Embryonic facial prominence (tissue), 1 donor: ENCODE measurements around the gene BACH2.
"Not testable (repeated sequence)": the region's sequence is repeated elsewhere in the genome, so short reads cannot be mapped to it uniquely, and the experiment has no call there.

Experiments
- DNase-seq: peaks from one replicate; pipeline ENCODE4 v3.0.0-alpha.2; 2016; ENCODE audit errors: extremely low spot score

The BACH2 gene

DNA sequence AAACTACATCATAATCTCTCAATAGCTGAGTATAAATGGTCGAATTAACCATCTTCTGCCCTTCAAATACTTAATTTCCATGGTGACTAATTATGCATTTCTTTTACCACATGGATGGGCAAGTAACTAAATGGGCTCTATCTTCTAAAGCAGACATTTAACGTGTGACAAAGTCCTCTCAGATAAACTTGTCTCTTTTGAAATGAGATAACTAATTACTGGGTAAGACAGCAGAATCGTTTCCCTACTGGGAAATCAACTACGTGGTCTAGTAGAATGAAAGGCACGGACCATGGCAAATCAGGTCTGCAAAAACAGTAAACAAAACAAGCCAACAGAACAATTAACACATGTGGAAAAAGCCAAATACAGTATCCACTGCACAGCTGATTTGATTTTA, 137.7 kb downstream of the BACH2 start:
- no peak for DNase-seq

DNA sequence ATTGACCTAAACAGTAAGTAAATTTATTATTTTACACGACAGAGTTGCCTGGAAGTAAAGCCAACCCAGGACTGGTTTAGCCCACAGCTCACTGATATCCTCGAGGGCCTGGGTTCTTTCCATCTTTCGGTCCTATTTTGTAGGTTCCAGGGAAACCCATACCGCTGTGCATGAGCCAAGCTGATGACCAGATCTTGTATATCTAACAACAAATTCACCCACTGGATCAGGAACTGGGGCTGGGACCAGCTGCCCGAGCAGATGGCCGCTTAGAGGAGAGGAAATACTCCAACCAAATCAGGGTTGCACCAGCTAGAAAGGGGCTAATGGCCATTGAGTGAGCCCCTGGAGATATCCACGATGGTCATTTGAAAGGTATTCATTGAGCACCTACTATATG, 139.2 kb downstream of the BACH2 start:
- DNase-seq, result no peak

- no peak for DNase-seq
Measured at GRCh38 chr6:90156861-90157260, 139.8 kb downstream of the BACH2 start.

DNA sequence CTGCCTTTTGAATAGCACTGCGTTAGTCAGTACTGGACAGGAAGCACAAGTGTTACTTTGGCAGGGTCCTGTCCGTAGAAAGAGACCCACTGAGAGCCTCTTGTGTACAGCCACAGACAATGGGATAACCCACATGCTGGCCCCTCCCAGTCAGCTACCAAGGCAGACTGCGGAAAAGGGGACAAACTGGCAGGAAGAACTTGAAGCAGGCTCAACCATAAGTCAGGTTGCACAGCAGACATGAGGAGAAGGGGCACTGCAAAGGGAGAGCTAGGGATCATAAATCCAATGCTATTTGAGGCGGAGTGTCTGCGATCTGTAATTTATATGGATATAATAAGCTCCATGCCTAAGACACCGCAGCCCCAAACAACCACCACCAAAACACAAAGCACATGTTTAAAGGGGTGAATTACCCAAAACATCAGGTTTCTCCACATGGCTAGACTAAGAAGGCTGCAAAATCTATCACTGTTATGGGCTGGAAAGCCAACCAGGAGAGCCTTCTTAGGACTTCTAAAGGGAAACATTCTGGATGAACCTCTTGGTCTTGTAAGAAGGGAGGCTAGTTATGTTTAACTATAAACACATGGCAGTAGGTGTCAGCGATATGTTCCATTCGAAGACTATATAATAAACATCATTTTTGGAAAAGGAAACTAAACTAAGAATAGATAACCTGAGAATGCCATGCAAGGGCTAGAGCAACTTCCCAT, 141.7 kb downstream of the BACH2 start:
- DNase-seq, result peak; percentile 23

- no peak for DNase-seq
Measured at GRCh38 chr6:90151576-90152422, 144.8 kb downstream of the BACH2 start.

DNA sequence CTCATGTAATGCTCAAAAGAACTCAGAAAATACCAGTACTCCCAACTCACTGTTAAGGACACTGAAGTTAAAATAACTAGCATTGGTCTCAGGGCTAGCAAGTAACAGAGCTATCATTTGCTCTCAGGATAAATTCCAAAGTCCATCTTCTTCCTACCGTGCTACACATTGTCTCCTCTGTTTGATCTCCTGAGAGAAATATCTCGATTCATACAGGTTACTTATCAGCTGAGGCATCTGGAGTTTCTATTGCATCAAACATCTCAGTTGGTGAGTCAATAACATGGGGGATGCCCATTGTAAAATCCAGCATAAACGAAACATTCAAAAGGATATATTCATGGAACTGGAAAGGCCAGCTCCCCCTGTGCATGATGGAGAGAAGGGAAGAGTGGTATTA, 147.4 kb downstream of the BACH2 start:
- DNase-seq, result no peak

- DNase-seq, result no peak
Measured at GRCh38 chr6:90148867-90149266, 147.8 kb downstream of the BACH2 start.

DNA sequence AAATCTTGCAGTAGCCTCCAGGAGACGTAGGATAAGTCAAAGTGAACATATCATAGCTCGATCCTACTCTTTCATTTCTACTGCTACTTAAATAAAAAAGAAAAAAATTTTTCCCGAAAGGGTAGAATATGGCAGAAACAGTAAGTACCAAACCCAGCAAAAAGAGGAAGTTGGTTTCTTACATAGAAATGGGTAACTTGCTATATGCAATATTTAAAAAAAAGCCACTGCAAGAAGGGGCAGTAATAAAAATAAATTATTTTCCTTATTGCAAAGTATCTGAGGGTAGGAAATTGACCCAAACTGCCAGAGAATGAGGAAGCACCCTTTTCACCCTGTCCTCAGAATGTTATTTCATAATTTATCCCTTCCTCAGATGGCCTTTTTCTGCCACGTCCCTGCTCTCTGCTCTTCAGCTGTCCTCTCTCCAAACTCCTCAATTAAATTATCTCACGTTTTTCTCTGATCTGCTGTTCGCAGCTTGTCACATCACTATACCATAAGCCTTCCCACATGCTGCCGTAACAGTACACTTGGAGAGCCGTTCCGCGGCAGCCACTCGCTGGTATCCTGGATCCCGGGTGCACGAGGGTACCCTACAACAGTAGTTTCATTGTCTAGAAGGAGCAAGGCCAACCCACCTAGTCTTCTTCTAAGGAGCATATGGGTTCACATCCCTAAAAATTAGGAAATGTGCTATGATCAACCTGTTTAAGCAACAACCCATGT, 149.6 kb downstream of the BACH2 start:
- no peak for DNase-seq

DNA sequence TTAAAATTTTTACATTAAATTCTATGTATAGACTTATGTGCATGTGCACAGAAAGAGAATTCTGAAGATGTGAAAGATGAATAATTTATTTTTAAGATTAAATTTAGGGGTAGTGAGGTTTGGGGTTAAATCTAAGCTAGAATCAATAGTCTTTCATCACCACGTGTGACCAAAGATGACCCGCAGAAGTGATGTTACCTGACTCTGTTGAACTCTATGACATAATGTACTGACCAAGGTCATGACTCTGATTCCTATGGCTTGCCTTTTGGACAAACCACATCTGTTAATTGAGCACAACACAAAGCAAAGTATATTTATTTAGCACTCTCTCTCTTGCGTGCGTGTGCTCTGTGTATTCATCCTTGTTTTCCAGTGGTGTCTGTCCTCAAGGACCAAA, 150.6 kb downstream of the BACH2 start:
- DNase-seq, result no peak

GRCh38 chr6:90144928-90145555, 151.6 kb downstream of the BACH2 start:
- DNase-seq, result no peak

DNA sequence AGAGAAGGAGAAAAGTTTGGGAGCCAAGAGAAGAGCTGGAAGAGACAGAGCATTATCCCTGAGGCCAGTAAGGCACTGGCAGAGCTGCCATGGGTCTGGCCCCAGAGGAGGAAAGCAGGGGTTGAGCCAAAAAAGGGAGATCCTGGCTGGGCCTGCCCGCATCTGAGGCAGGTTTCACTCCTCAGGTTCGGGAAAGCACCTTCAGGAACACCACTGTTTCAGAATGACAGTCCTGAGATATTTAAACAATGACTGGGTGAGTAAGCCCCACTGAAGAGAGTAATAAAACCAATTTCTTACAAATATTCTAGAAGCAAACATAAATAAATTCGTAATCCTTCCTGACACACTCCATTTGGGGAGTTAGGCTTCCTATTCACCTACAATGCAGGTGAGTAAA, 152.2 kb downstream of the BACH2 start:
- DNase-seq, result no peak

GRCh38 chr6:90140683-90141082, 156.0 kb downstream of the BACH2 start:
- no peak for DNase-seq

GRCh38 chr6:90139272-90139817, 157.3 kb downstream of the BACH2 start:
- no peak for DNase-seq

- DNase-seq, result no peak
Measured at GRCh38 chr6:90136837-90137568, 159.6 kb downstream of the BACH2 start.

DNA sequence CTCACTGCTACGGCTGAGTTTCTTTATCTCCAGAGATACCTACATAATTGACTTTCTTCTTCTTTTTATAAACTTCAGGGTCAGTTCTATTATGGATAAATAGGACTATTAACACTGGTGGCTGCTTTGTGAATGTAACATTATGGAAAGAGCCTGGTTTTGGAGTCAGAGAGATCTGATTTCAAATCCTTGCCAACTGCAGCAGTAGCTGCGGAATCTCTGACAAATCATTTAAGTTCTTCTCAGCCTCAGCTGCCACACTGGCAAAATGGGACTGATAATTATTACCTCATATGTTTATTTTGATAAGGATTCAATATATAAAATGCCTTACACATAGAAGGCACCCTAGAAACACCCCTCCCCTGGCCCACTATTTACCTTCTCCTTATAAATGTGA, 160.5 kb downstream of the BACH2 start:
- DNase-seq, result no peak

- DNase-seq, result no peak
Measured at GRCh38 chr6:90135667-90136066, 161.0 kb downstream of the BACH2 start.

- not testable (repeated sequence) for DNase-seq
Measured at GRCh38 chr6:90133664-90134063, 163.0 kb downstream of the BACH2 start.

DNA sequence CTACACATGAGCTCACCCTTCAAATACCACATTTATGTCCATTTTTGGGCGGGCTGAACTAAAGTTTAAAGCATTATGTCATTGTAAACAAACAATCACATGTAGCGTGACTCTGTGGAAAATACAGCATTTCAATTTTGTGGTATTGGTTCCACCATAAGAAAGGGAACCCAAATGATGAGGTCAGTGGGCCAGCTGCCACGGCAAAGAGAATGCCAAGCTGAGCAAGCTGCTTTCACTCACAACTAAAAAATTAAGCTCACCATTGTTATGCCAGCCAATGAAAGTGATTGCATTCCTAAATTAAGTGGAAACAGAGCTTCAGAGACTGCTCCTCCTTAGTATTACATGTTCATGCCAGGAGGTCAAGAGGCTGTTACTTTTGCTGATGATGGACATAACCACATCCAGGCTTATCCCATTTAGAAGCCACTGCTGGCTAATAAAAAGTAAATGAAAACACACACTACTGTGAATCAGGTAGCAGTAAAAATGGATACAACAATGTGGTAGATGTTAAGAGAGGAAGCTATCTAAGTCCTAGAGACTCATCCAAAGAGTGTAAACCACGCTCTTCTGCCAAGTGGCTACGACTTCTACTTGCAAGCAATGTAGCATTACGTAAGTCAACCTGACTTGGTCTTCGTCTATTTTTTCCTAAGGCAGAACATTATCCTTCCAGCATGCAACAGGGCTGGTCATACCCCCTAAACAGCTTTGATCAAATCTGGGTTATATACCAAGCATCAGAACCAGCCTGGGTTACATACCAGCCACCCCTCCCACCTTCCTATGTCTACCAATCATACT, 164.8 kb downstream of the BACH2 start:
- DNase-seq, result peak; percentile 47

DNA sequence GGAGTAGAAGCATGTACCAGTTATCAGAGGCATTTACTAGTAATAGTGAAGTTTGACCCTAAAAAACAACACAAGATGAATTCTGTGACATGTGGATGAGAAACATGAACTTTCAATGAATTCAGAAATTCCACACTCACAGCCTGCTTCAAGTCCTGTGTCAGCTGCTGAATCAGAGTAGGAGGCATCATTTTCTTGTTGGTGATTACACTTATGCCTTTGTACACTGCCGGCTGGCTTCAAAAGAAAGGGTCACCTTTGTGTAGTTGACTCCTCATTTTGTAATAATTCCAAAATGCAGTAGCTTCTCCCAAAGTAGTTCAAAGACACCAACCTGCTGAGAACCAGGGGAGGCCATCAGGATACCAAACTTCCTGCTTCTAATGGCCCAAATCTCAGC, 165.5 kb downstream of the BACH2 start:
- no peak for DNase-seq

- not testable (repeated sequence) for DNase-seq
Measured at GRCh38 chr6:90128687-90129086, 168.0 kb downstream of the BACH2 start.
